Measurements from ENCODE around the gene ETV3L.
"Not testable (repeated sequence)": the region's sequence is repeated elsewhere in the genome, so short reads cannot be mapped to it uniquely, and the experiment has no call there.

The ETV3L gene

GRCh38 chr1:157084720-157085119 is 14.9 kb downstream of the ETV3L start:
- DNase-seq (ENCODE audit: low read depth in 3 of 3, low spot score in 1 of 3): no peak

GRCh38 chr1:157081707-157082106 is 17.9 kb downstream of the ETV3L start:
- no peak for DNase-seq (ENCODE audit: low read depth in 3 of 3, low spot score in 1 of 3)

GRCh38 chr1:157080714-157081113 is 18.9 kb downstream of the ETV3L start:
- no peak for DNase-seq (ENCODE audit: low read depth in 3 of 3, low spot score in 1 of 3)

- DNase-seq (ENCODE audit: low read depth in 3 of 3, low spot score in 1 of 3): no peak
Measured at GRCh38 chr1:157077394-157077793, 22.2 kb downstream of the ETV3L start.

- DNase-seq (ENCODE audit: low read depth in 3 of 3, low spot score in 1 of 3): peak in 1 of 3 donors; percentile 3
Measured at GRCh38 chr1:157073944-157074685, 25.5 kb downstream of the ETV3L start.

- no peak for DNase-seq (ENCODE audit: low read depth in 3 of 3, low spot score in 1 of 3)
Measured at GRCh38 chr1:157069601-157070000, 30.0 kb downstream of the ETV3L start.

- not testable (repeated sequence) for DNase-seq (ENCODE audit: low read depth in 3 of 3, low spot score in 1 of 3)
Measured at GRCh38 chr1:157059241-157059640, 40.4 kb downstream of the ETV3L start.

GRCh38 chr1:157056269-157056668 is 43.3 kb downstream of the ETV3L start:
- no peak for DNase-seq (ENCODE audit: low read depth in 3 of 3, low spot score in 1 of 3)

GRCh38 chr1:157055729-157056128 is 43.9 kb downstream of the ETV3L start:
- not testable (repeated sequence) for DNase-seq (ENCODE audit: low read depth in 3 of 3, low spot score in 1 of 3)

GRCh38 chr1:157050836-157051235 is 48.8 kb downstream of the ETV3L start:
- no peak for DNase-seq (ENCODE audit: low read depth in 3 of 3, low spot score in 1 of 3)

GRCh38 chr1:157047062-157047410 is 52.6 kb downstream of the ETV3L start:
- DNase-seq (ENCODE audit: low read depth in 3 of 3, low spot score in 1 of 3): no peak

GRCh38 chr1:157045250-157046218 is 54.1 kb downstream of the ETV3L start, which contains the start of gene ARHGEF11:
Gene ARHGEF11, minus strand, starts transcription at chr1:157045742. Its CDS starts 1,412 bp downstream, at chr1:157044330.
- peak in 1 of 3 donors; percentile 7 for DNase-seq (ENCODE audit: low read depth in 3 of 3, low spot score in 1 of 3)

GRCh38 chr1:157044326-157044725 is 55.3 kb downstream of the ETV3L start:
- DNase-seq (ENCODE audit: low read depth in 3 of 3, low spot score in 1 of 3): no peak

- DNase-seq (ENCODE audit: low read depth in 3 of 3, low spot score in 1 of 3): no peak
Measured at GRCh38 chr1:157043685-157044084, 55.9 kb downstream of the ETV3L start.

GRCh38 chr1:157042846-157043245 is 56.8 kb downstream of the ETV3L start:
- no peak for DNase-seq (ENCODE audit: low read depth in 3 of 3, low spot score in 1 of 3)

Measured in stimulated activated CD4-positive, alpha-beta T cell treated with anti-CD3 and anti-CD28 coated beads, TNF-alpha, amount 100 ng/mL, for 1 hour (primary cell).